ENCODE measurements around the gene ZNF451. TPM values are rescaled to one million over a fixed set of nuclear protein-coding genes. Genes with fewer than 3 reads are reported as not detected.
"Not testable (repeated sequence)": the region's sequence is repeated elsewhere in the genome, so short reads cannot be mapped to it uniquely, and the experiment has no call there.

ZNF451 gene
- total RNA-seq, 1 donor, result 47.1 TPM

DNA sequence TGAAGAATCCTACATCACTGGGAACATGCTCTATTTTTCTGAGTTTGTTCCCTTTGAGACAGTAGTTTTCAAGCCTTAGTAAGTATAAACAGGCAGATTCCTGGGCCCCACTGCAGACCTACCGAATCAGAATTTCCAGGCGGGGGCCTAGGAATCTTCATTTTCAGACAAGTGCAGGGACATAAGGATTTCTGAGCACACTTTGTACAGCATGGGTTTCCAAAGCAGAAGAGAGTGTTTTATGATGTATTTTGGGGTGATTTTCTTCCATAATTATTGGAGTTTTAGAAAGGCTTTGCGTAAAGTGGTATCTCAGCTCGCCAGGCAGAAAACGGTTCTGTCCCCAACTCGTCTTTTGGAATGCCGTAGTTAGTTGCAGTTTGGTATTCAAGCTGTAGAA, 1.4 kb downstream of the ZNF451 start:
- not testable (repeated sequence) for DNase-seq (ENCODE audit: low read depth in 2 of 3, low spot score in 2 of 3)

DNA sequence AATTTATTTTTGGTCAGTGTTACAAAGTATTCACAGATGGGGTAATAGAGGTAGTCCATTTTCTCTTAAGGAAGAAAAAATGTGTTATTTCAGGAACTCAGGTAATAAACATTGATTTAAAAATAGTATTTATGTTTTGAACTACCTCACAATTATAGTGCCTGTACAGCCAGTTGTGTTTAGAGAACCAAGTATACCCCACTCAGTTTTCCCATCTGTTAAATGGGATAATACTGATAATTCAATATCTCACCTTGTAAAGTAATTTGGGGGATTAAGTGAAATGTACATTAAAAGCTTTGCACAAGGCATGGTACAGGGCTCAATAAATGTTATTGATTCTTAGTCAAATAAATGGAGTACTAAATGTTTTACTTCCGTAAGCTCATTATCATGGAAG, 4.7 kb downstream of the ZNF451 start:
- DNase-seq (ENCODE audit: low read depth in 2 of 3, low spot score in 2 of 3), result no peak

DNA sequence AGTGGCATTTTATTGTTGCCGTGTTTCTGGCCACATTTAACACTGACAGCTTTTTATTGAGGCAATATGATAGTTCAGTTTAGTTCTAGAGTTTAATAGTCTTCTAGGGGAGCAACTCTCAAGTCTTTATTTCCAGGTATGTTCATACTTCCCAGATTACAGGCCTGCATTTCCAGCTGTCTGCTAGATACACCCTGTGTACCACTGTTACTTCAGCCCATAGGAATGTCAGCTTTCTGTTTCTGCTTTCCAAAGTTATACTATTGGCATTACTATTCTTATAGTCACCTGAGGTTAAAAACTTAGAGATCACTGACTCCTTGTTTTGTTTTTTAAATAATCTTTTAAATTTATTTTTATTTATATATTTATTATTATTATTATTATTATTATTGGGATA, 7.6 kb downstream of the ZNF451 start:
- DNase-seq (ENCODE audit: low read depth in 2 of 3, low spot score in 2 of 3), result no peak

DNA sequence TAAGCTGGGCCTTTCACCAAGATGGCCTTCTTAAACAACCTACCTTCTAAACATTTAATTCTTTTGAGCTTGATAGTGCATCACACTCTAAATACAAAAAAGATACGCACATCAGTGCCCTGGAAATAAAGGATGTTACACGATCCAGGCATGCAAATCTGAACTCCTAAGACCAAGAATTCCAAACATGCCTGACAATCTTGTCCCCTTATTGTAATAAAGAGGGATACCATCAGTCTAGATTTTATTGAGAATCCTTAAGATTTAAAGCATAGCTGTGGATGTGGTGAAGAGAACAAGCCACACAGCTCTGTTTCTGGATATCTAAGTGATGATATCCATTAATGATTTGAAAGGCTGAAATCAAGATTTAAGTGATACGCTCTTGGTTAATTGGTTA, 13.0 kb downstream of the ZNF451 start:
- no peak for DNase-seq (ENCODE audit: low read depth in 2 of 3, low spot score in 2 of 3)

DNA sequence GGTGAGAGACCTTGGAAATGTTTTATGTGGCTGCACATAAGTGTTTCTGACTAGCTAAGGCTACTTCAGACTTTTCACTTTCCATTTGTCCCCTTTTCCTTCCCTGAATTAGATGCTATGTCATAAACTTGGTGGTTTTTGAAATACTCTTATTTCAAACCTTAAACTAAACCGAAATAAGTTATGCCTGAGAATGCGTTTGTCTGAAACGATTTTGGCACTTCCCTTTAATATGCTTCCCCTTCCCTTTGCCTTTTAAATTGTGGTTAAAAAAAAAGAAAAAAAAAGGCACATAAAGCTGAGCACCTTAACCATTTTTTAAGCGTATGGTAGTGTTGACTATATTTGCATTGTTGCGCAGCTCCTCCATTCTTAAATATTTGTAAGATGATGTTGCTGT, 14.3 kb downstream of the ZNF451 start:
- DNase-seq (ENCODE audit: low read depth in 2 of 3, low spot score in 2 of 3), result peak in 1 of 3 donors; percentile 59

DNA sequence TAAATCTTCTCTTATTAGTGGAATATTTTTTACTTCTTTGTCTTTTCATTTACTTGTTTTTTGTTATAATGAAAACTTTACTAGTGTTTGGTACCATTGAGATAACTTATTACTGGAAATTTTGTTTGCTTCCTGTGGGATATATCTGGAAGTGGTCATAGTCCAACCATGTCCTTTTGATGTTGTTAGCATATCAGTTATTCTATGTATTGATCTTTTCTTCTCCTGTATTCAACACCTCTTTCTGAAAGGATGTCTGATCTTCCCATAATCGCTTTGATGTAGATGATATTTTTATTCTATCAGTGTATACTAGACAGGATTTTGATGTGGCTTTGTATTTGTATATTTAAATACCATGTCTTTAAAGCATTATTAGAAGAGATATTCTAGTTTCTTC, 17.0 kb downstream of the ZNF451 start:
- no peak for DNase-seq (ENCODE audit: low read depth in 2 of 3, low spot score in 2 of 3)

DNA sequence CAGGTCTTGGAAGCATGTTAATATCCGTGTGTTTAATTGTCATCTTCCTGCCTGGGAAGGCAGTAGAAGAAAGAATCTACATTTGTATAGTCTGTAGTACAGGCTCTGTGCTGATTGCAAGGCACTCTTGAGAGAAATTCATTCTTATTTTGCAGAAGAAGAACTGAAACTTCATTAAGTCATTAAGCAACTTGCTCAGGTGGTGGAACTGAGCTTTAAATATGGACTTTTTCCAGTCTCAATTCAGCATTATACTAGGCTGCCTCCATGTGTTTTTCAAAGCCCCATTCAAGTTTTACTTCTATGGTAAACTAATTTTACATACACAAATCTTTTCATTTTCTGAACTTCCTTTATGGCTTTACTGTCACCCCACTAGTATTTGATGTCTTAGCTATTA, 18.7 kb downstream of the ZNF451 start:
- DNase-seq (ENCODE audit: low read depth in 2 of 3, low spot score in 2 of 3), result no peak

DNA sequence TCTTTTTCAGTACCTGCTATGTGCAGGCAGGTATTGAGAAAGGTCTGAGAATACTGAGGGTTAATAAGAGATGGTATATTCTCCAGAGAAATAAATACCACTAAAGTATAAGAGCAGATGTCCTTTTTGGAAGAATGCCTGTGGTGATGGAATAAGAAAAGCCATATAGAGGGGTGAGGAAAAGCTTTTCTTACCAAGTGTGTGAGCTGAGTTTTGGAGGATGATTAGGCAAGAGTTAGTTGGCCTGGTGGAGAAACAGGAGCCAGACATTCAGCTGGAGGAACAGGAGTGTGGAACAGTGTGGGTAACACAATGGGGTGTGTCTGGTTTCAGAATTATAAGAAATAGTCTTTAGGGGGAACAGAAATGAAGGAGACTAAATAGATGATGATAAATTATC, 19.9 kb downstream of the ZNF451 start:
- DNase-seq (ENCODE audit: low read depth in 2 of 3, low spot score in 2 of 3), result no peak

DNA sequence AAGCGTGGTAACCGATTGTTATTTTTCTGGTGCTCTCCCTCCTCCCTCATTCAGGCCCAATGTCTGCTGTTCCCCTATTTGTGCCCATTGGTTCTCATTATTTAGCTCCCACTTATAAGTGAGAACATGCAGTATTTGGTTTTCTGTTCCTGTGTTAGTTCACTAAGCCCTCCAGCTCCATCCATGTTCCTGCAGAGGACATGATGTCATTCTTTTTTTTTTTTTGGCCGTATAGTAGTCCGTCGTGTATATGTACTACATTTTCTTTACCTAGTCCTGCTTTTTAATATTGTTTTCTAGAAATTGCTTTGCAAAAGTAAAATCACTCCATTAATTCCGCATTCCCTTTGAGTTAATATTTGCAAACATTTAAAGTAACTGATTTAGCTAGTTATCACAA, 23.1 kb downstream of the ZNF451 start:
- no peak for DNase-seq (ENCODE audit: low read depth in 2 of 3, low spot score in 2 of 3)

DNA sequence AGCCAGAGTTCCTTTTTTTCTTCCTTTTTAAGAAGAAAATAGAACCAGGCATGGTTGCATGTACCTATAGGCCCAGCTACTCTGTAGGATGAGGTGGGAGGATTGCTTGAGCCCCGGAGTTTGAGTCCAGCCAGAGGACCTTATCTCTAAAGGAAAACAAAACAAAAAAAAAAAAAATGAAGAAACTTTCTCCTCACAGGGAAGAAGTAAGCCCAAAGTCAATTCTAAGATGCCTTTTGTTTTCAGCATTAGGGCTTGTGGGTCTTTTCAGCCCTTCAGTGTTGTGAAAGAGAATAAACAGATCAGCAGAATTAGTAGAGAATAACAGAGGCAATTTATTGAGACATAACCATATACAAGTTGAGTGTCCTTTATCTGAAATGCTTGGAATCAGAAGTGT, 26.8 kb downstream of the ZNF451 start:
- DNase-seq (ENCODE audit: low read depth in 2 of 3, low spot score in 2 of 3), result no peak

DNA sequence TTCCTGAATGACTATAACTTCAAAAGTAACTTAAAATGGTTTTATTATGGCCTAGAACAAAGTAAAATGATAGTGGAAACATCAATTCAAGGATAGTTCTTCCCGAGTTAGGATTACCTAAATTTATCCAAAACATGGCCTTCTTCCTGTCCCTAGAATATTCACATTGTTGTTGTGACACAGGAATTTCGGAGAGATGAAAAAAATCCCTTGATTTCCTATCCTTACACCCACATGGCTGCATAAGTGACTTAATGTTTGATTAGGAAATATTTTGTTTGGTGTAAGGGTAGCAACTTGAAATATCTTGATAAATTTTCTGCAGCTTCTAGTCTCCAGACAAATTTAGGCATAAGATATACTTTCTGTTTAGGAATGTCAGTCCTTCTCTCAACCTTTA, 27.8 kb downstream of the ZNF451 start:
- no peak for DNase-seq (ENCODE audit: low read depth in 2 of 3, low spot score in 2 of 3)

DNA sequence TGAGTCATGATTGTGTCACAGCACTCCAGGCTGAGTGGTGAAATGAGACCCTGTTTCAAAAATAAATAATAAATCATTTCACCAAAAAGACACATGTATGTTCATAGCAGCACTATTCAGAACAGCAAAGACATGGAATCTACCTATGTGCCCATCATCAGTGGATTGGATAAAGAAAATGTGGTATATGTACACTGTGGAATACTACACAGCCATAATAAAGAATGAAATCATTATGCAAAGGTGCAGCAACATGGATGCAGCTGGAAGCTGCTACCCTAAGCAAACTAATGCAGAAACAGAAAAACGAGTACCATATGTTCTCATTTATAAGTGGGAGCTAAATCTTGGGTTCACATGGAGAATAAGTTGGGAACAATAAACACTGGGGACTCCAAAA, 33.1 kb downstream of the ZNF451 start:
- no peak for DNase-seq (ENCODE audit: low read depth in 2 of 3, low spot score in 2 of 3)

DNA sequence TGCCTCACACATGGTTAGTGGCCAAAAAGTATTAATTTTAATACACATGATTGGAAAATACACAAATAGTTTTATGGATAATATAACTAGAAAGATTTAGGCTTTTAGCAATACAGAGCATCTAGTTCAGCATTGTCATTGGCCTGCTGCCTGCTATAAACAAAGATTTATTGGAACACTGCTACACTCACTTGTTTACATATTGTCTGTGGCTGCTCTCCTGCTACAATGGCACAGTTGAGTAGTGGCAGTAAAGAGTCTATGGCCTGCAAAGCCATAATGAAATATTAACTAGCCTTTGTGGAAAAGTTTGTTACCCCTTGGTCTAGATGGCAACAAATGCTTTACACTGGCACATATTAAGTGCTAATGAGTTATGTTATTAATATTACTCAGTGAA, 37.8 kb downstream of the ZNF451 start:
- DNase-seq (ENCODE audit: low read depth in 2 of 3, low spot score in 2 of 3), result no peak

DNA sequence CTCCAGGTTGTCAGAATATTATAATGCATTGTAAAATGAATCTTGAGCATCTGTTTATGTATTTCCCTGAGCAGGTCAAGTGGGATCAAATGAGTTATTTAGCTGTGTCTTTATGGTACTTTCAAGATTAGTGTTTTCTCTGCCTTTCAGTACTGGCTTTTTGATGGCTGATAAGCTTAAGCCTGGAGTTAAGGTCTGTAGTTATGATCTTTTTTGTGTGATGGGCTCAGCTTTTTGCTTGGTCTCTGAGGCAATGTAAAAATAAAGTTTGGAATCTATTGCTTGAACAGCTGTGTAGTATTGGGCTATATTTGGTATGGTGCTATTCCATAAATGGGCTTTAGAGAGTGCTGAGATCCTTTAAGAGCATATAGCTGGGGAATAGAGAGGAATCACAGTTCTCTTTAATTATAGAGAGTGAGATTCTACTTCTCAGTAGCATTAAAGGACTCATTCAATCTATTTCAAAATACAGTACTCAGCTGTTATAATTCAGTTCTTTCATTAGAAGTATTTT, 40.7 kb downstream of the ZNF451 start:
- DNase-seq (ENCODE audit: low read depth in 2 of 3, low spot score in 2 of 3), result no peak

DNA sequence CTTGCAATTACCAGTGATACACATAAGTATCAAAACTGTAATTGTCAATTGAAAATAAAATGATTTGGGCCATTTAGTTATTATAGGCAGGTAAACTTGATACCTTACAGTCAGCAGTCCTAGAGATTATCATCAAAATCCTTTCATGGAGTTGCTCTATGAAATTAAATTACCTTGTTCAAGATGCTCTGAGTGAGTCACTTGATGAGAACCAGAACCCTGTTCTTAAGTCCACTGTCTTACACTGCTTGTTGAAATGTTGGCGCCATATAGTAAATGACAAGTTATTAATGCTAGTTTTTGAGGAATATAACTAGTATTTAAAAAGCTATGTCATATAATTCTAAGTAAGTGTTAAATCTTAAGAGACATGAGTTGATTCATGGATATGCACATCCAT, 45.0 kb downstream of the ZNF451 start:
- DNase-seq (ENCODE audit: low read depth in 2 of 3, low spot score in 2 of 3), result no peak

DNA sequence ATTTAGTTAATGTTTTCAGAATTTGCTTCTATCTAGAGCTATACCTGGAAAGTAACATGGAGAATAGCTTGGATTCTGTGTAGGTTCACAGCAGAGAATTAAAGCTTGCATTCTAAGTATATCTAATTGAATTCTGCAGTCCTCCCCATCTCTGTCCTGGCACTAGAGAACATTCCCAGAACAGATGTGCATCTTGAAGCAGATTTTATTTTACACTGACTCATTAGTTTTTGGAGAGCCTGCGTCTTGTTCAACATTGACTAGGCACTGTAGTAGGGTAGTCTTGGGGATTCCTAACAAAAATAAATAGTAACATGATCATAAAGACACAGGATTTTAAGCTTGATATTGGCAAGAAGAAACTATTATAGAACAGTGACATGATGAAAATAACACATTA, 45.9 kb downstream of the ZNF451 start:
- DNase-seq (ENCODE audit: low read depth in 2 of 3, low spot score in 2 of 3), result no peak

DNA sequence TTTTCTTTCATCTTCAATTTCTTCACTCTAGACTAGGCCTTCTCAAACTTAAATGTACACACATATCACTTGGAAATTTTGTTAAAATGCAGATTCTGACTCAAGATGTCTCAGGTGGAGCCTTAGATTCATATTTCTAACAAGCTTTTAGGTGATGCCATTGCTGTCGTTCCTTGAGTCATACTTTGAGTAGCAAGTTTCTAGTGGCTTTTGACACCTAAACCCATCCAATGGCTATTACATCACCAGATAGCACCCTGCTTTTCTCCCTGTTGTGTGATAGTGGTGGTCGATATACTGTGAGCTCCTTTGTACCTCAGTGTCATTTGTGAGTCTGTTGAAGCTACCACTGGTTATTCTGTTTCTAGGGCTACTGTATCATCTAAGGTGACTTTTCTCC, 47.4 kb downstream of the ZNF451 start:
- DNase-seq (ENCODE audit: low read depth in 2 of 3, low spot score in 2 of 3), result no peak

DNA sequence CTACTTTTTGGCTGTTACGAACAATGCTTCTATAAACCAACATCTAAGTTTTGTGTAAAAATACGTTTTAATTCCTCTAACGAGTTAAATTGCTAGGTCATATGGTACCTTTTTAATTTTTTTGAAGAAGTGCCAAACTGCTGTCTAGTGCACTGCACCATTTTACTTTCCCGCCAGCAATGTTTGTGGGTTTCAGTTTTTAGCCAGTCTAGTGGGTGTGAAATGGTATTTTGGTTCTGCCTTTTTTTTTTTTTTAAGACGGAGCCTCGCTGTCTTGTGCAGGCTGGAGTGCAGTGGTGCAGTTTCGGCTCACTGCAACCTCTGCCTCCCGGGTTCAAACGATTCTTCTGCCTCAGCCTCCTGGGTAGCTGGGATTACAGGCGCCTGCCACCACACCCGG, 48.0 kb downstream of the ZNF451 start:
- no peak for DNase-seq (ENCODE audit: low read depth in 2 of 3, low spot score in 2 of 3)

DNA sequence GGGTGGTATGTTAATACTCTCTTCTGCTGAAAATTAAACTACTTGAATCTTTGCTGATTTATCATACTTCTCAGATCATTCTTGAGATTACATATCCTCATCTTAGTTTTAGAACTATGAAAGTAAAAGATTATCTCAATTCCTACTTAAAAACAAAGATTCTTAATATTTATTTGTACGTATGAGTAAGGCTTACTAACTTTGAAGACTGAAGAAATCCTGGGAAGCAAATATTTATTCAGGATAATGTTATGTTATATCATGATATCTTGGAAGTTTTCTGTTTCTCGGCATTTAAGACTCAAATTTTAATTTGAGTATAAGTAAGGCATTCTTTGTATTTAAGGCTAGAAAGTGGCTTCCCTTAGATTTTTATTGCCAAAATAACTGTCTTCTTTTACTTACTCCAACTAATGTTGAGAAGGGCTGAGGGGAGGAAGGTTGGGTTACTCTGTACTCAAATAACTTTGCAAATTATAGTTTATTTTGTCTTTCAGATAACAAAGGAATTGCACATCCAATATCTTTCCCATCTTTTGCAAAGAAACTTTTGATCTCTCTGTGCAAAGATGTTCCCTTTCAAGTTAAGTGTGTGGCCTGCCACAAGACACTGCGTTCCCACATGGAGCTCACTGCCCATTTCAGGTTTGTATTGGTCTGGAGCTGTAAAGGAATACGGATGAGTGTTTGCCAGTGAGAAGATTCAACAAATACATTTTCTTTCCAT, 51.6 kb downstream of the ZNF451 start:
- DNase-seq (ENCODE audit: low read depth in 2 of 3, low spot score in 2 of 3), result no peak

DNA sequence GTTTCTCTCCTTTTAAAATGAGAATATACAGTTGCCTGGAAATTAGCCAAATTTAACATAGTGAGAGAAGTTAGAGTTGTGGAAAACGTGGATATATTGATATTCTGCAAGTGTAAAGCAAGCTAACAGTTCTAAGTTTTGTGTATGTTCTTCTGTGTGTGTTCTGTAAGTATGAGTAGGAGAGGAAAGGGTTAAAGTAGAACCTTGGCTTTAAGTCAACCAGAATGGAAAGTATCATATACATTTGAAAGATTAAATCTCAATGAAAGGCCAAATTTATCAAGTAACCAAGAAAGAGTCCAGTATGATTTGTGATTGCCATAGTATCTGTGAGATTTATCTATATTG, 52.2 kb downstream of the ZNF451 start:
- no peak for DNase-seq (ENCODE audit: low read depth in 2 of 3, low spot score in 2 of 3)

DNA sequence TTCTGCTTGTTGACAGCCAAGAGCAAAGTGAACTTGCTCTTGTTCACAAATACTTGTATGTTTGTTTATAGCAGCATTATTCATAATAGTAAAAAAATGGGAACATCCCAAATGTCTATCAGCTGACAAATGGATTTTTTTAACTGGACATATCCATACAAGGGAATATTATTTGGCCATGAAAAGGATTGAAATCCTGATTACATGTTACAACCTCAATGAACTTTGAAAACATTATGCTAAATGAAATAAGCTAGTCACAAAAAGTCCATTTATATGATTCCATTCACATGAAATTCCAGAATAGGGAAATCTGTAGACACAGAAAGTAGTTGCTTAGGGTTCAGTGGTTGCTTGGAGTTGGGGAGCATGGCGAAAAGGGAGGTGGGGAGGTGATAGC, 53.7 kb downstream of the ZNF451 start:
- DNase-seq (ENCODE audit: low read depth in 2 of 3, low spot score in 2 of 3), result no peak

DNA sequence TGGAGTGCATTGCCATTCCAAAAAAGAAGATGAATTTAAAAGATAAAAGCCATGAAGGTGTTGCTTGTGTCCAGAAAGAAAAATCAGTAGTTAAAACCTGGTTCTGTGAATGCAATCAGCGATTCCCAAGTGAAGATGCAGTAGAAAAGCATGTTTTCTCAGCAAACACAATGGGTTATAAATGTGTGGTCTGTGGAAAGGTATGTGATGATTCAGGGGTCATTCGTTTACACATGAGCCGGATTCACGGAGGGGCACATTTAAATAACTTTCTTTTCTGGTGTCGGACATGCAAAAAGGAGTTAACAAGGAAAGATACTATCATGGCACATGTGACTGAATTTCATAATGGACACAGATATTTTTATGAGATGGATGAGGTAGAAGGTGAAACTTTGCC, 57.4 kb downstream of the ZNF451 start:
- DNase-seq (ENCODE audit: low read depth in 2 of 3, low spot score in 2 of 3), result no peak

Data from hematopoietic multipotent progenitor cell (in vitro differentiated cells).